ENCODE results near the gene ODAD4. TPM values are rescaled to one million over a fixed set of nuclear protein-coding genes. Genes with fewer than 3 reads are reported as not detected.
A peak's percentile ranks its signal among the peaks of the same experiment; 100 is the strongest.

The ODAD4 gene
- total and polyA plus RNA-seq, 2 of the 8 experiments (the other 6 are each of a cell fraction or from before 2014, with no cell fraction given): 0.48 to 1.3 TPM

DNA sequence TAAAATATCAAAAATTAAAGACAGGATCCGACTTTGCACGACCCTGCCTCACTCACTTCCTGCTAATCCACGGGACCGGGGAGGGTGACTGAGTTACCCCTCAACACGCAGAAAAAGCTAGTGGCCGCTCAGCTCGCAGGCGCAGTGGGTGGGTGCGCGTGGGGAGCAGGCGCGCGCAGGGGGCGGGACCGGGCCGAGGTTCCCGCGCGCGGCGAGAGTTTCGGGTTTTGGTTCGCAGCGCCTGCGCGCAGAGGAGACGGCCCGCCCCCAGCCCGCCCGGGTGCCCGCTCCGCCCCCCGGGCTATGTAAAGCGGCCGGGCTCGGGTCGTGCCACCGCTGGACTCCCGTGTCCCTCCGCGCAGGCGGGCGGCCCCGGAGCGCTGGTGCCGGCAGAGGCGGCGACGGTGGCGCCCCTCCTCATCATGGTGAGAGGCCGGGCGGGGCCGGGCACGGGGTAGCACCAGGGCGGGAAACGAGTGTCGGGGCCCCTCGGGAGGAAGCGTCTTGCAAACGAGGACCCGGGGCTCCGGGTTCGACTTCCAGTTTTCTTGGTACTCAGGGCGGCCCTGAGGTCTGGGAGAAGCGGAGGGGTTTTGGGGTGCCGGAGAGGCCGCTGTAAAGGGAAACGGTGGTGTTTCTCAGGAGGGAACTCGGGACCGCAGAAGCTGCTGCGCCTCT lies 36.2 kb downstream of the ODAD4 start, which contains the start of gene CNP (continued):
- TF ChIP-seq SIN3A (conservative IDR thresholded peaks at IDR 0.05 in 1 of 2, IDR thresholded peaks at IDR 0.05 in 1 of 2; ENCODE audit: low read depth in 1 of 2, low read length in 2 of 2) (peak in 1 of 2 experiments; percentile 26; a peak in 1 of 4 replicates), NANOG (IDR thresholded peaks at IDR 0.05; ENCODE audit: insufficient read depth, low read depth, low read length, poor library complexity, severe bottlenecking) (no peak), TEAD4 (IDR thresholded peaks at IDR 0.05; ENCODE audit: low read depth, low read length) (no peak), POLR2A (IDR thresholded peaks at IDR 0.05; ENCODE audit: control extremely low read depth in 1 of 2, low read depth in 2 of 2, low read length in 2 of 2) (peak; percentile 49 to 53; a peak in 2 of 3 replicates), POU5F1 (IDR thresholded peaks at IDR 0.05; ENCODE audit: low read depth, low read length) (no peak), YY1 (IDR thresholded peaks at IDR 0.05; ENCODE audit: low read depth, low read length) (no peak), EZH2 (IDR thresholded peaks at IDR 0.05; ENCODE audit: low read depth, low read length, severe bottlenecking) (no peak), HDAC2 (IDR thresholded peaks at IDR 0.05; ENCODE audit: borderline replicate concordance in 1 of 2, low read depth in 2 of 2, low read length in 2 of 2) (0 out of 4 replicates have a peak, but pooled peaks of 1 of the 2 experiments have one; percentile 19), PHF8 (conservative IDR thresholded peaks at IDR 0.05; ENCODE audit: low read depth, low read length) (peak; percentile 58), GTF2F1 (IDR thresholded peaks at IDR 0.05; ENCODE audit: borderline replicate concordance, low read depth, low read length) (no peak), SAP30 (IDR thresholded peaks at IDR 0.05; ENCODE audit: insufficient read depth, insufficient replicate concordance, low read length) (no peak), POLR2AphosphoS5 (IDR thresholded peaks at IDR 0.05; ENCODE audit: low read depth, low read length) (0 out of 2 replicates have a peak, but pooled peaks have one; percentile 36), ZNF274 (IDR thresholded peaks at IDR 0.05; ENCODE audit: borderline replicate concordance, extremely low read depth, low read length) (no peak), FOSL1 (IDR thresholded peaks at IDR 0.05; ENCODE audit: insufficient read depth, low read depth, low read length) (no peak), CBX8 (IDR thresholded peaks at IDR 0.05; ENCODE audit: borderline replicate concordance, low read depth, low read length) (no peak)
- TF ChIP-seq, protein P1, sequence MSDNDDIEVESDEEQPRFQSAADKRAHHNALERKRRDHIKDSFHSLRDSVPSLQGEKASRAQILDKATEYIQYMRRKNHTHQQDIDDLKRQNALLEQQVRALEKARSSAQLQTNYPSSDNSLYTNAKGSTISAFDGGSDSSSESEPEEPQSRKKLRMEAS (IDR thresholded peaks at IDR 0.05): peak; percentile 39; the same call in 1 of the 2 replicates
- TF ChIP-seq, protein P2, sequence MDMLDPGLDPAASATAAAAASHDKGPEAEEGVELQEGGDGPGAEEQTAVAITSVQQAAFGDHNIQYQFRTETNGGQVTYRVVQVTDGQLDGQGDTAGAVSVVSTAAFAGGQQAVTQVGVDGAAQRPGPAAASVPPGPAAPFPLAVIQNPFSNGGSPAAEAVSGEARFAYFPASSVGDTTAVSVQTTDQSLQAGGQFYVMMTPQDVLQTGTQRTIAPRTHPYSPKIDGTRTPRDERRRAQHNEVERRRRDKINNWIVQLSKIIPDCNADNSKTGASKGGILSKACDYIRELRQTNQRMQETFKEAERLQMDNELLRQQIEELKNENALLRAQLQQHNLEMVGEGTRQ (IDR thresholded peaks at IDR 0.05; ENCODE audit: low read length): no peak
- TF ChIP-seq, protein P3, sequence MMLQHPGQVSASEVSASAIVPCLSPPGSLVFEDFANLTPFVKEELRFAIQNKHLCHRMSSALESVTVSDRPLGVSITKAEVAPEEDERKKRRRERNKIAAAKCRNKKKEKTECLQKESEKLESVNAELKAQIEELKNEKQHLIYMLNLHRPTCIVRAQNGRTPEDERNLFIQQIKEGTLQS (IDR thresholded peaks at IDR 0.05; ENCODE audit: insufficient read depth, low read depth, low read length): no peak

All from H1 (cell line).